Lower lobe of right lung (tissue), 2 donors: Measurements from ENCODE around the gene WDFY3. TPM values are rescaled to one million over a fixed set of nuclear protein-coding genes. Genes with fewer than 3 reads are reported as not detected.

Experiments
- ATAC-seq, 2 donors: fragments of 200-7000 bp; cut with Tn5 transposase; one replicate each; pipeline ENCODE4 v1.9.1; 2020 to 2022; ENCODE audit warnings: mild to moderate bottlenecking in 2 of 2, moderate library complexity in 2 of 2
- DNase-seq: peaks from one replicate; pipeline ENCODE4 v3.0.0-alpha.2; 2020
- H3K27ac ChIP-seq: fragments of 200-600 bp; one replicate; pipeline ENCODE4 v1.8.0; 2022
- H3K27me3 ChIP-seq: fragments of 200-600 bp; one replicate; pipeline ENCODE4 v1.8.0; 2022; ENCODE audit warnings: low read depth
- H3K36me3 ChIP-seq: fragments of 200-600 bp; one replicate; pipeline ENCODE4 v1.8.0; 2022; ENCODE audit warnings: mild to moderate bottlenecking
- H3K4me1 ChIP-seq: fragments of 200-600 bp; one replicate; pipeline ENCODE4 v1.8.0; 2022
- H3K4me3 ChIP-seq: fragments of 200-600 bp; one replicate; pipeline ENCODE4 v1.8.0; 2022; ENCODE audit warnings: mild to moderate bottlenecking
- H3K9me3 ChIP-seq: fragments of 200-600 bp; one replicate; pipeline ENCODE4 v1.8.0; 2022
- CTCF ChIP-seq: fragments of 200-600 bp; IDR thresholded peaks from one replicate; pipeline ENCODE4 v1.8.0; 2022; ENCODE audit warnings: antibody characterized with exemption, mild to moderate bottlenecking
- intact Hi-C: fragments of 100-400 bp; cut with DNase I; formaldehyde crosslinking; loops from one replicate; pipeline ENCODE4 v1.11.0; 2022
- total RNA-seq: library from RNA; stranded (reverse); fragmentation: NEBNext Ultra II Directional; extraction: Animal tissue kit (Norgen Biotek cat#: 25700); gene quantifications from one replicate; pipeline ENCODE4 v1.2.1, GENCODE V29; 2021
- donor health status: DM: no; HTN: yes; CAD: no; lungs with severe emphysema.

WDFY3 gene
- total RNA-seq, 1 donor from 2014 or later: 125 TPM

GRCh38 chr4:84726356-84726755, 240.1 kb downstream of the WDFY3 start:
- intact Hi-C loops: no loop called here
- peaks cover 43% of the 10 kb centered on the region for H3K36me3 ChIP-seq

GRCh38 chr4:84722720-84723119, 243.8 kb downstream of the WDFY3 start:
- ATAC-seq (no peak), DNase-seq (no peak)
- no peak for TF ChIP-seq CTCF
- no peaks in the 10 kb centered on the region for H3K9me3 ChIP-seq
- H3K36me3 ChIP-seq: peaks cover 72% of the 10 kb centered on the region
- no peaks in the 10 kb centered on the region for H3K4me1 ChIP-seq
- no peak overlapping the region for H3K4me3 ChIP-seq
- H3K27ac ChIP-seq: no peak overlapping the region
- intact Hi-C loops: no loop called here
- no peaks in the 10 kb centered on the region for H3K27me3 ChIP-seq

More at GRCh38 chr4:84726356-84726755, 240.1 kb downstream of the WDFY3 start:
- no peaks in the 10 kb centered on the region for H3K4me1 ChIP-seq
- no peak overlapping the region for H3K4me3 ChIP-seq
- H3K27me3 ChIP-seq: no peaks in the 10 kb centered on the region
- H3K9me3 ChIP-seq: no peaks in the 10 kb centered on the region
- H3K27ac ChIP-seq: no peak overlapping the region
- no peak for ATAC-seq
- DNase-seq: no peak
- TF ChIP-seq CTCF: no peak

- Histone ChIP-seq H3K27me3 (no peaks in the 10 kb centered on the region), H3K9me3 (no peaks in the 10 kb centered on the region), H3K4me1 (no peaks in the 10 kb centered on the region), H3K27ac (no peak overlapping the region), H3K36me3 (peaks cover 96% of the 10 kb centered on the region), H3K4me3 (no peak overlapping the region)
- ATAC-seq: no peak
- intact Hi-C loops: no loop called here
- no peak for TF ChIP-seq CTCF
- DNase-seq: no peak
These were observed 247.4 kb downstream of the WDFY3 start for GRCh38 chr4:84719115-84719514.

- Histone ChIP-seq H3K9me3 (no peaks in the 10 kb centered on the region), H3K4me1 (no peaks in the 10 kb centered on the region), H3K27ac (no peak overlapping the region), H3K27me3 (no peaks in the 10 kb centered on the region), H3K36me3 (peaks cover 96% of the 10 kb centered on the region), H3K4me3 (no peak overlapping the region)
- no peak for DNase-seq
- intact Hi-C loops: no loop called here
- ATAC-seq: no peak
- no peak for TF ChIP-seq CTCF
These were observed 247.8 kb downstream of the WDFY3 start for GRCh38 chr4:84718699-84719098.

GRCh38 chr4:84710548-84710947, 255.9 kb downstream of the WDFY3 start:
- no peaks in the 10 kb centered on the region for H3K4me1 ChIP-seq
- no peak overlapping the region for H3K4me3 ChIP-seq
- no peak for TF ChIP-seq CTCF
- H3K36me3 ChIP-seq: peaks cover 84% of the 10 kb centered on the region
- no peaks in the 10 kb centered on the region for H3K27me3 ChIP-seq
- intact Hi-C loops: no loop called here
- H3K9me3 ChIP-seq: no peaks in the 10 kb centered on the region
- H3K27ac ChIP-seq: no peak overlapping the region
- DNase-seq (no peak), ATAC-seq (no peak)
